Left lobe of liver (tissue), 2 donors: ENCODE measurements around the gene CPN1. TPM values are rescaled to one million over a fixed set of nuclear protein-coding genes. Genes with fewer than 3 reads are reported as not detected.
"Not testable (repeated sequence)": the region's sequence is repeated elsewhere in the genome, so short reads cannot be mapped to it uniquely, and the experiment has no call there.

ENCODE experiments used
- ATAC-seq: fragments of 200-7000 bp; cut with Tn5 transposase; one replicate; pipeline ENCODE4 v1.9.1; 2020; ENCODE audit warnings: mild to moderate bottlenecking, moderate library complexity
- DNase-seq: peaks from one replicate; pipeline ENCODE4 v3.0.0-alpha.2; 2020; ENCODE audit warnings: low spot score
- total RNA-seq: library from RNA; stranded (reverse); gene quantifications from one replicate; pipeline ENCODE4 v1.2.1, GENCODE V29; 2021
- donor health status: DM: no; HTN: no; CAD: no; lungs with moderate emphysema.
- donor health status: DM: no; HTN: yes; CAD: no.

The CPN1 gene
- total RNA-seq, 1 donor from 2014 or later, result 46.9 TPM

GRCh38 chr10:100025576-100025975 lies 56.1 kb downstream of the CPN1 start:
- DNase-seq (no peak), ATAC-seq (no peak)

GRCh38 chr10:100024748-100025147 lies 56.9 kb downstream of the CPN1 start:
- ATAC-seq, result no peak
- DNase-seq, result no peak

- DNase-seq, result no peak
- ATAC-seq, result no peak
Measured at GRCh38 chr10:100022403-100022802, 59.3 kb downstream of the CPN1 start.

- DNase-seq, result no peak
- no peak for ATAC-seq
Measured at GRCh38 chr10:100021322-100021721, 60.3 kb downstream of the CPN1 start.

- DNase-seq, result no peak
- ATAC-seq, result no peak
Measured at GRCh38 chr10:100020886-100021253, 60.8 kb downstream of the CPN1 start.

GRCh38 chr10:100020142-100020885 lies 61.4 kb downstream of the CPN1 start:
- DNase-seq (no peak), ATAC-seq (no peak)

- DNase-seq (no peak), ATAC-seq (no peak)
Measured at GRCh38 chr10:100019787-100020141, 61.9 kb downstream of the CPN1 start.

GRCh38 chr10:100014071-100014762 lies 67.5 kb downstream of the CPN1 start:
- ATAC-seq (no peak), DNase-seq (no peak)

GRCh38 chr10:100013621-100014020 lies 68.0 kb downstream of the CPN1 start:
- DNase-seq (no peak), ATAC-seq (no peak)

GRCh38 chr10:100011906-100012305 lies 69.8 kb downstream of the CPN1 start:
- DNase-seq, ATAC-seq: not testable (repeated sequence)

- peak; percentile 90 for ATAC-seq
- peak; percentile 86 for DNase-seq
Measured at GRCh38 chr10:100009793-100010676, 71.6 kb downstream of the CPN1 start, which contains the start of gene DNMBP. Gene DNMBP, minus strand, starts transcription at chr10:100009947. Its CDS starts 37,823 bp downstream, at chr10:99972124.

GRCh38 chr10:100009283-100009792 lies 72.3 kb downstream of the CPN1 start:
- ATAC-seq (peak; percentile 82), DNase-seq (peak; percentile 48)

GRCh38 chr10:100008708-100009282 lies 72.9 kb downstream of the CPN1 start:
- DNase-seq (no peak), ATAC-seq (peak; percentile 36)

GRCh38 chr10:100008142-100008522 lies 73.5 kb downstream of the CPN1 start:
- no peak for DNase-seq
- ATAC-seq, result no peak

GRCh38 chr10:100007231-100008141 lies 74.2 kb downstream of the CPN1 start:
- DNase-seq (no peak), ATAC-seq (no peak)

GRCh38 chr10:100006243-100006886 lies 75.3 kb downstream of the CPN1 start:
- ATAC-seq (no peak), DNase-seq (no peak)

GRCh38 chr10:100004805-100005510 lies 76.7 kb downstream of the CPN1 start:
- no peak for ATAC-seq
- no peak for DNase-seq

- ATAC-seq, result no peak
- no peak for DNase-seq
Measured at GRCh38 chr10:100000109-100000644, 81.5 kb downstream of the CPN1 start.
